Progenitor cell of endocrine pancreas (in vitro differentiated cells): ENCODE measurements around the gene DUSP2. TPM values are rescaled to one million over a fixed set of nuclear protein-coding genes. Genes with fewer than 3 reads are reported as not detected.

Experiments used
- DNase-seq: peaks from one replicate; pipeline ENCODE4 v3.0.0; 2021; ENCODE audit warnings: low spot score; ENCODE audit not compliant: unreplicated experiment
- H3K27ac Mint-ChIP-seq: 2 replicates; pipeline ENCODE4 v1.8.0; 2021; ENCODE audit warnings: mild to moderate bottlenecking, moderate library complexity, mixed read lengths
- H3K27me3 Mint-ChIP-seq: 2 replicates; pipeline ENCODE4 v1.8.0; 2021; ENCODE audit warnings: mixed read lengths
- H3K36me3 Mint-ChIP-seq: 2 replicates; pipeline ENCODE4 v1.8.0; 2022; ENCODE audit warnings: mixed read lengths; ENCODE audit not compliant: insufficient read depth
- H3K4me1 Mint-ChIP-seq: 2 replicates; pipeline ENCODE4 v1.8.0; 2021; ENCODE audit warnings: low read depth, mixed read lengths
- H3K4me3 Mint-ChIP-seq: 2 replicates; pipeline ENCODE4 v1.8.0; 2021; ENCODE audit warnings: low read depth, mild to moderate bottlenecking, moderate library complexity, mixed read lengths
- H3K9me3 Mint-ChIP-seq: 2 replicates; pipeline ENCODE4 v1.8.0; 2021; ENCODE audit warnings: low read depth, mixed read lengths
- CTCF ChIP-seq: fragments of 200-600 bp; sonication (generic); IDR thresholded peaks from one replicate; pipeline ENCODE4 v1.5.0; 2021; ENCODE audit warnings: antibody characterized with exemption, mild to moderate bottlenecking; ENCODE audit not compliant: unreplicated experiment
- total RNA-seq: library from RNA; stranded (reverse); gene quantifications from 2 replicates; pipeline ENCODE4 v1.2.1, GENCODE V29; 2021

The DUSP2 gene
- total RNA-seq, 1 donor from 2014 or later = 0.93 TPM

DNA sequence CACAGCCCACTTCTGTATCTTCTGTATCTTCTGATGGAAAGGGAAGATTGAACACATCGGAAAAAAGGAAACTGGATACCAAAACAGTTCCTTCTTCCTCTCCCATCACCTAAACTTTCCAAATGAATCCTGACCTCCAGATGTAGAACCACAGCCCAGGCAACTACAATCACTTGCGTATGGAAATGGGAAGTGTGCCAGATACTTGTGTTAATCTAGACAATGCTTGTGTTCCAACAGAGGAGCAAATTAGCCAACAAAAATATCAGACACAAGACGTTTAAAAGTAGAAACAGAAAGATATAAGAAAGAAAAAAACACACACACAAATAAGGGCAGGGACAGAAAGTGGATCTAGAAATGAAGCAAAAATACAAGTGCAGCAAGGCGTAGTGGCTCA is 31.4 kb upstream of the DUSP2 start:
- no peaks in the 10 kb centered on the region for H3K9me3 Mint-ChIP-seq
- no peak for DNase-seq
- H3K4me1 Mint-ChIP-seq = no peaks in the 10 kb centered on the region
- H3K27ac Mint-ChIP-seq = no peak overlapping the region
- no peaks in the 10 kb centered on the region for H3K36me3 Mint-ChIP-seq
- no peak for TF ChIP-seq CTCF
- peaks cover 4% of the 10 kb centered on the region for H3K27me3 Mint-ChIP-seq
- H3K4me3 Mint-ChIP-seq = no peak overlapping the region

- no peak overlapping the region for H3K4me3 Mint-ChIP-seq
- DNase-seq = no peak
- no peaks in the 10 kb centered on the region for H3K9me3 Mint-ChIP-seq
- no peaks in the 10 kb centered on the region for H3K36me3 Mint-ChIP-seq
- TF ChIP-seq CTCF = no peak
- no peak overlapping the region for H3K27ac Mint-ChIP-seq
- peaks cover 4% of the 10 kb centered on the region for H3K27me3 Mint-ChIP-seq
- H3K4me1 Mint-ChIP-seq = no peaks in the 10 kb centered on the region
These were observed 30.7 kb upstream of the DUSP2 start for GRCh38 chr2:96175951-96176350.

- peak; percentile 71 for DNase-seq
- peaks cover 4% of the 10 kb centered on the region for H3K27me3 Mint-ChIP-seq
- no peaks in the 10 kb centered on the region for H3K36me3 Mint-ChIP-seq
- H3K4me1 Mint-ChIP-seq = no peaks in the 10 kb centered on the region
- no peak overlapping the region for H3K4me3 Mint-ChIP-seq
- peak; percentile 94 for TF ChIP-seq CTCF
- H3K27ac Mint-ChIP-seq = no peak overlapping the region
- H3K9me3 Mint-ChIP-seq = peaks cover 3% of the 10 kb centered on the region
These were observed 29.3 kb upstream of the DUSP2 start for GRCh38 chr2:96174251-96175144.

- no peak for TF ChIP-seq CTCF
- Mint-ChIP-seq H3K27ac (no peak overlapping the region), H3K36me3 (no peaks in the 10 kb centered on the region), H3K4me1 (no peaks in the 10 kb centered on the region), H3K4me3 (no peak overlapping the region), H3K9me3 (peaks cover 7% of the 10 kb centered on the region), H3K27me3 (peaks cover 7% of the 10 kb centered on the region)
- no peak for DNase-seq
These were observed 26.6 kb upstream of the DUSP2 start for GRCh38 chr2:96171831-96172230.

DNA sequence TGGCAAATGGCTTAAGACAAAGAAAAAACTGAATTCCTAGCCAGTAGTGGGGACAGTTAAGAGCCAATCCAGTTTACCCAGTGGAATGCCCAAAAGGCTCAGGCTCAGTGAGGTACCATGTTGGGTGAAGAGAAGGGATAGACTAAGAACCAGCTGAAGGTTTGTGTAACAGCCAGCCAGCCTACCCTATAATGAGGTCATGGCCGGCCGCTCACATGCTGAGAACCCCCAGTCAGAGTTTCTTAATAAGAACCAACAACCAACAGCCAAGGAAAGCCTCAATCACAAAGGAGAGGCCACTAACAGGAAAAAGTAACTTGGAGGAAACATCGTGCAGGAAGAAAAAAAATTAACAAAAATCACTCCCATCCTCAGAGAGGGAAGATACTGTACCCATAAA is 25.4 kb upstream of the DUSP2 start:
- Mint-ChIP-seq H3K27me3 (peaks cover 3% of the 10 kb centered on the region), H3K4me1 (no peaks in the 10 kb centered on the region)

More for the DNA sequence above, 25.4 kb upstream of the DUSP2 start:
- TF ChIP-seq CTCF = no peak
- Mint-ChIP-seq H3K4me3 (no peak overlapping the region), H3K9me3 (peaks cover 7% of the 10 kb centered on the region), H3K27ac (no peak overlapping the region), H3K36me3 (no peaks in the 10 kb centered on the region)
- no peak for DNase-seq
